Panc1 (cell line): ENCODE results near the gene POLR2F. TPM values are rescaled to one million over a fixed set of nuclear protein-coding genes. Genes with fewer than 3 reads are reported as not detected.

ENCODE experiments used
- ATAC-seq: fragments of 200-7000 bp; cut with Tn5 transposase; 2 replicates; pipeline ENCODE4 v1.9.1; 2020; ENCODE audit warnings: mild to moderate bottlenecking, moderate library complexity
- BruUV-seq: library from RNA; stranded (reverse); fragments of 400-500 nt; replicated peaks from 2 replicates; lab custom pipeline; 2021; lab: Mats Ljungman, UMichigan
- CTCF ChIA-PET: fragments of 300-600 bp; sonication (Branson Sonifier 250); formaldehyde crosslinking; loops from one replicate; lab custom pipeline; 2022; ENCODE audit warnings: antibody characterized with exemption; lab: Charles Lee
- POLR2A ChIA-PET: fragments of 300-600 bp; sonication (Branson Sonifier 250); formaldehyde crosslinking; loops from one replicate; lab custom pipeline; 2022; ENCODE audit warnings: antibody characterized with exemption; lab: Charles Lee
- DNase-seq: peaks from one replicate; pipeline ENCODE4 v3.0.0-alpha.2; 2010; ENCODE audit warnings: low read depth, low spot score
- H3K27ac ChIP-seq: 2 replicates; pipeline ENCODE4 v1.5.1; 2011; ENCODE audit warnings: mild to moderate bottlenecking, low read length, inconsistent platforms
- H3K27me3 ChIP-seq: fragments of 200-500 bp; sonication (Bioruptor generic); 2 replicates; pipeline ENCODE4 v1.6.0; 2014; ENCODE audit warnings: low read length, inconsistent platforms; ENCODE audit not compliant: control insufficient read depth, insufficient read depth
- H3K36me3 ChIP-seq: fragments of 200-500 bp; sonication (Bioruptor generic); 2 replicates; pipeline ENCODE4 v1.5.1; 2014; ENCODE audit warnings: inconsistent platforms, mild to moderate bottlenecking, low read length, moderate library complexity; ENCODE audit not compliant: control insufficient read depth, insufficient read depth
- H3K4me1 ChIP-seq: 2 replicates; pipeline ENCODE4 v1.5.1; 2011; ENCODE audit warnings: inconsistent platforms, mild to moderate bottlenecking, low read length, moderate library complexity; ENCODE audit not compliant: control insufficient read depth, insufficient read depth
- H3K4me3 ChIP-seq, 2 experiments: 2 replicates each; pipeline ENCODE4 v1.5.1; 2011 to 2012; ENCODE audit warnings: low read depth in 2 of 2, low read length in 2 of 2, mild to moderate bottlenecking in 2 of 2, inconsistent platforms in 1 of 2, moderate library complexity in 1 of 2
- H3K9me3 ChIP-seq: fragments of 200-500 bp; sonication (Bioruptor generic); 2 replicates; pipeline ENCODE4 v1.5.1; 2014; ENCODE audit warnings: low read depth, mild to moderate bottlenecking, inconsistent platforms, low read length, moderate library complexity; ENCODE audit not compliant: control insufficient read depth, insufficient read depth
- POLR2AphosphoS5 ChIP-seq: IDR thresholded peaks from 2 replicates; pipeline ENCODE4 v1.6.1; 2012; ENCODE audit warnings: mild to moderate bottlenecking, low read depth, low read length, moderate library complexity
- SIN3A ChIP-seq: IDR thresholded peaks from 2 replicates; pipeline ENCODE4 v1.6.1; 2012; ENCODE audit warnings: low read depth, mild to moderate bottlenecking, low read length, moderate library complexity, borderline replicate concordance; ENCODE audit not compliant: insufficient read depth
- TCF7L2 ChIP-seq: IDR thresholded peaks from 2 replicates; pipeline ENCODE4 v1.6.1; 2011; ENCODE audit warnings: mild to moderate bottlenecking, low read depth, low read length, inconsistent platforms
- in situ Hi-C: cut with HindIII; loops from 2 replicates; pipeline ENCODE4 v1.10.0; 2016; ENCODE audit warnings: low sequenced_read_pairs, low pct_unique_long_range_greater_than_20kb
- intact Hi-C: fragments of 100-400 bp; cut with micrococcal nuclease; formaldehyde crosslinking; loops from one replicate; pipeline ENCODE4 v1.10.0; 2022; ENCODE audit not compliant: unreplicated experiment
- total RNA-seq: library from RNA; stranded (reverse); gene quantifications from one replicate; pipeline ENCODE4 v1.2.1, GENCODE V29; 2021; ENCODE audit not compliant: unreplicated experiment
- TF ChIP-seq, protein P1 (sequence below): fragments of 450-650 bp; IDR thresholded peaks from 2 replicates; pipeline ENCODE4 v1.5.1; 2017; ENCODE audit warnings: mild to moderate bottlenecking
- TF ChIP-seq, protein P2 (sequence below), 2 experiments: IDR thresholded peaks; 2 replicates each; pipeline ENCODE4 v1.6.1; 2011 to 2012; ENCODE audit warnings: low read depth in 2 of 2, control low read depth in 1 of 2, low read length in 1 of 2, mild to moderate bottlenecking in 1 of 2, moderate library complexity in 1 of 2; ENCODE audit not compliant: insufficient read depth in 1 of 2

POLR2F gene
- total RNA-seq, 1 experiment from 2014 or later: 89.7 TPM

DNA sequence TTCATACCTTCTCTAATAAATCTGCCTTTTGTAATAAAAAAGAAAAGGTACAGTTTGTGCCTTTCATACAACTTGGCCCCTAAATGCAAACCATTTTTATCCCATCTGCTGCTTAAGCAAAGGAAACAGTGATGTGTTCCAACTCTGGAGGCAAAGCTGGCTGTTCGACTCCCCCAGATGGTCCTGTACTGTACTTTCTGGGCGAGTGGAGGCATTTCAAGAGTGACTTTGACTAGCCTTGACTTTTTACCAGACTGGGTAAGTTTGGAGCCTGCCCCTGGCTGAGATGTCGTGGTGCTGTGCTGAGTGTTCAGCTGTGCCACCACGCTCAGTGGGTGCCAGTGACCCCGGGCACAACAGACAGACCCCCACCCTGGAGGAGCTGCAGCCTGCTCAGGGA lies 37.2 kb upstream of the POLR2F start:
- H3K36me3 ChIP-seq: no peaks in the 10 kb centered on the region
- no peaks in the 10 kb centered on the region for H3K4me1 ChIP-seq
- CTCF ChIA-PET: no interaction called here
- DNase-seq: no peak
- TF ChIP-seq, protein P1, sequence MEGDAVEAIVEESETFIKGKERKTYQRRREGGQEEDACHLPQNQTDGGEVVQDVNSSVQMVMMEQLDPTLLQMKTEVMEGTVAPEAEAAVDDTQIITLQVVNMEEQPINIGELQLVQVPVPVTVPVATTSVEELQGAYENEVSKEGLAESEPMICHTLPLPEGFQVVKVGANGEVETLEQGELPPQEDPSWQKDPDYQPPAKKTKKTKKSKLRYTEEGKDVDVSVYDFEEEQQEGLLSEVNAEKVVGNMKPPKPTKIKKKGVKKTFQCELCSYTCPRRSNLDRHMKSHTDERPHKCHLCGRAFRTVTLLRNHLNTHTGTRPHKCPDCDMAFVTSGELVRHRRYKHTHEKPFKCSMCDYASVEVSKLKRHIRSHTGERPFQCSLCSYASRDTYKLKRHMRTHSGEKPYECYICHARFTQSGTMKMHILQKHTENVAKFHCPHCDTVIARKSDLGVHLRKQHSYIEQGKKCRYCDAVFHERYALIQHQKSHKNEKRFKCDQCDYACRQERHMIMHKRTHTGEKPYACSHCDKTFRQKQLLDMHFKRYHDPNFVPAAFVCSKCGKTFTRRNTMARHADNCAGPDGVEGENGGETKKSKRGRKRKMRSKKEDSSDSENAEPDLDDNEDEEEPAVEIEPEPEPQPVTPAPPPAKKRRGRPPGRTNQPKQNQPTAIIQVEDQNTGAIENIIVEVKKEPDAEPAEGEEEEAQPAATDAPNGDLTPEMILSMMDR: no peak
- TF ChIP-seq, protein P2, sequence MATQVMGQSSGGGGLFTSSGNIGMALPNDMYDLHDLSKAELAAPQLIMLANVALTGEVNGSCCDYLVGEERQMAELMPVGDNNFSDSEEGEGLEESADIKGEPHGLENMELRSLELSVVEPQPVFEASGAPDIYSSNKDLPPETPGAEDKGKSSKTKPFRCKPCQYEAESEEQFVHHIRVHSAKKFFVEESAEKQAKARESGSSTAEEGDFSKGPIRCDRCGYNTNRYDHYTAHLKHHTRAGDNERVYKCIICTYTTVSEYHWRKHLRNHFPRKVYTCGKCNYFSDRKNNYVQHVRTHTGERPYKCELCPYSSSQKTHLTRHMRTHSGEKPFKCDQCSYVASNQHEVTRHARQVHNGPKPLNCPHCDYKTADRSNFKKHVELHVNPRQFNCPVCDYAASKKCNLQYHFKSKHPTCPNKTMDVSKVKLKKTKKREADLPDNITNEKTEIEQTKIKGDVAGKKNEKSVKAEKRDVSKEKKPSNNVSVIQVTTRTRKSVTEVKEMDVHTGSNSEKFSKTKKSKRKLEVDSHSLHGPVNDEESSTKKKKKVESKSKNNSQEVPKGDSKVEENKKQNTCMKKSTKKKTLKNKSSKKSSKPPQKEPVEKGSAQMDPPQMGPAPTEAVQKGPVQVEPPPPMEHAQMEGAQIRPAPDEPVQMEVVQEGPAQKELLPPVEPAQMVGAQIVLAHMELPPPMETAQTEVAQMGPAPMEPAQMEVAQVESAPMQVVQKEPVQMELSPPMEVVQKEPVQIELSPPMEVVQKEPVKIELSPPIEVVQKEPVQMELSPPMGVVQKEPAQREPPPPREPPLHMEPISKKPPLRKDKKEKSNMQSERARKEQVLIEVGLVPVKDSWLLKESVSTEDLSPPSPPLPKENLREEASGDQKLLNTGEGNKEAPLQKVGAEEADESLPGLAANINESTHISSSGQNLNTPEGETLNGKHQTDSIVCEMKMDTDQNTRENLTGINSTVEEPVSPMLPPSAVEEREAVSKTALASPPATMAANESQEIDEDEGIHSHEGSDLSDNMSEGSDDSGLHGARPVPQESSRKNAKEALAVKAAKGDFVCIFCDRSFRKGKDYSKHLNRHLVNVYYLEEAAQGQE (IDR thresholded peaks at IDR 0.05; ENCODE audit: insufficient read depth in 1 of 2, low read depth in 2 of 2, low read length in 1 of 2): no peak
- TF ChIP-seq SIN3A (no peak), POLR2AphosphoS5 (no peak), TCF7L2 (no peak)
- POLR2A ChIA-PET: no interaction called here
- intact Hi-C loops: no loop called here
- ATAC-seq: no peak
- in situ Hi-C loops: no loop called here
- H3K9me3 ChIP-seq: no peaks in the 10 kb centered on the region
- BruUV-seq: no TSS peak
- no peak overlapping the region for H3K4me3 ChIP-seq
- H3K27ac ChIP-seq: no peak overlapping the region
- H3K27me3 ChIP-seq: no peaks in the 10 kb centered on the region

DNA sequence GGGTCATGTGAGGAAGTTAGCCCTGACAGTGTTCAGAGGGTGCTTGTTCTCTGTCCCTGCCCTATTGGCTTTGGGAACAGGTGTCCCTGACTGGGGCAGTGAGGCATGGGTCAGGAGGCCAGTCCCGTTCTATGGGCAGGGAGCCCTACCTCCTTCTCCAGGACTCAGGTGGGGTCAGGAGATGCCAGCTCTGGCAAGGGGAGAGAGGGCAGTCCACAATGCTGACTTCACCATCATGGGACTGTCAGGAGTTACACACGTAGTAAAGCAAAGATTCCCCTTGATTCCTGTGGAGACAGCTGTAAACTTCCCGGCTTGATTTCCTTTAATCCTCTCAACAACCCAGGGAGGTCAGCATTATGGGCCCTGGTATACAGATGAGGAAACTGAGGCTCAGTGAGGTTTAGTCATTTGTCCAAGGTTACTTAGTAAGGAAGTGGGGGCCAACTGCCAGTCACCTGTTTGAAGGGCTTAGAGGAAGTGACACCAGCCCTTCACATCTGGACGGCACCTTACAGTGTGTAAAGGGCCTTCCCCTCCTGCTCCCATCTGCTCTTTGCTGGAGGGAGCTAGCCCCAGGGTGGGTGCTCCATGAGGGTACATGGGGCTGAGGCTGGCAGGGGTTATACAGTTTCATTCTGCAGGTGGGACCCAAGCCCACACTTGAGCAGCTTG lies 35.5 kb upstream of the POLR2F start:
- in situ Hi-C loops (no loop called here), intact Hi-C loops (no loop called here)
- H3K36me3 ChIP-seq: no peaks in the 10 kb centered on the region
- H3K4me3 ChIP-seq: no peak overlapping the region
- BruUV-seq: no TSS peak
- TF ChIP-seq, protein P1: no peak
- TF ChIP-seq, protein P2 (IDR thresholded peaks at IDR 0.05; ENCODE audit: insufficient read depth in 1 of 2, low read depth in 2 of 2, low read length in 1 of 2): no peak
- TF ChIP-seq TCF7L2: no peak
- no peak for TF ChIP-seq POLR2AphosphoS5
- no peak for TF ChIP-seq SIN3A
- no peaks in the 10 kb centered on the region for H3K4me1 ChIP-seq
- ATAC-seq: no peak
- CTCF ChIA-PET: interaction anchor here (1.2 kb wide), 1 partner anchor 19 kb away, joined by 15 read pairs; no protein-coding TSS in a partner anchor
- H3K27me3 ChIP-seq: no peaks in the 10 kb centered on the region
- POLR2A ChIA-PET: interaction anchor here (0.6 kb wide), 1 partner anchor 32 kb away, joined by 7 read pairs; no protein-coding TSS in a partner anchor
- H3K27ac ChIP-seq: no peak overlapping the region
- no peak for DNase-seq
- no peaks in the 10 kb centered on the region for H3K9me3 ChIP-seq
